Sciatic nerve (tissue), 2 donors: ENCODE results near the gene FAM9B. TPM values are rescaled to one million over a fixed set of nuclear protein-coding genes. Genes with fewer than 3 reads are reported as not detected.
A peak's percentile ranks its signal among the peaks of the same experiment; 100 is the strongest.

Source experiments
- ATAC-seq: fragments of 200-7000 bp; cut with Tn5 transposase; one replicate; pipeline ENCODE4 v1.9.1; 2020; ENCODE audit warnings: mild to moderate bottlenecking, moderate library complexity
- DNase-seq: peaks from one replicate; pipeline ENCODE4 v3.0.0-alpha.2; 2020; ENCODE audit warnings: low spot score
- intact Hi-C: fragments of 100-400 bp; cut with DNase I; formaldehyde crosslinking; loops from one replicate; pipeline ENCODE4 v1.14.2; 2022
- total RNA-seq: library from RNA; stranded (reverse); fragmentation: NEBNext Ultra II Directional; extraction: Animal tissue kit (Norgen Biotek cat#: 25700); gene quantifications from one replicate; pipeline ENCODE4 v1.2.1, GENCODE V29; 2021
- donor health status: DM: no; HTN: no; CAD: no.
- donor health status: DM: no; HTN: no; CAD: no.

The FAM9B gene
- total RNA-seq, 1 donor from 2014 or later, result not detected

DNA sequence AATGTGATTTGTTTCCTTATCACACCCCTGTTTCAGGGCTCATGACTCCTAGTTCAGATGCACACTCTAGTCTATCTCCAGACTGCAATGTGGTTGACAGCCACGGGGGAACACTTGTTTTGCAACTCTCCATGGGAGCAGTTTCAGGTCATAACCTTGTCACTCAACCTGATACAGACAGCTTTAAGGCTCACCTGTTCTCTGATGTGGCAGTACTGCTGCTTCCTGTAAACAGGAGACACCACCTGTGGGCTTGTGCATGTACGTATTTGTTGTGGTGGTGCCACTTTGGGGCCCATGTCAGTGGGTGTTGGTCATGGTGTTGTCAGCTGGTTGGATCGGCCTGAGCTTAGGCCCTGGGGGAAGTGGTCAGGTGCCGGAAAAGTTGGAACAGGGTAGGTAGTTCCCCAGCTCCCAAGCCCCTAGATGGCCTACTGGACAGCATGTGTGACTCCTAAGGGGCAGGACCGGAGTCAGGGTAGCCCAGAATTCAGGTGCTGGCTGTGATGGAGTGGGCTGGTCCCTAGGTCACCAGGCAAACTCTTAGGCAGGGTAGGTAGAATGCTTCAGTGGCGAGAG is 46.2 kb downstream of the FAM9B start:
- no peak for DNase-seq
- intact Hi-C loops, result no loop called here
- peak; percentile 32 for ATAC-seq

DNA sequence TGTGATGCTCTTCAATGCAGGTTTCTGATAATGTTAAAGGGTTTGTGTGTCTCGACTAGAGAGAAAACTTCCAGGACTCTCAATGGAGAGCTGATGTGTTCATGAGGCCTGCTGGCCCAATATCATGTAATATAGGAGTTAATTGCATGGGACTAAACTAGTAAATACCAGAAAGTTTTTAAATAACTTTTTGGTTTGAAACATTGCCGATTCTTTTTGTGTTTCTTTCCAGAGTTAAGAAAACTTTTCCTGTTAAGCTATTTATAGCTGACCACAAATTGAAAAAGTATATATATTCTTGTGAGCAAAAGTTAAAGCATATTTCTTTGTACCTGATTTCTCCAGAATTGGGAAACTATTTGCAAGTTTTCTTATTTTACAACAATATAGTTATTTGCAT is 49.7 kb downstream of the FAM9B start:
- intact Hi-C loops, result no loop called here
- ATAC-seq, result no peak
- DNase-seq, result no peak

DNA sequence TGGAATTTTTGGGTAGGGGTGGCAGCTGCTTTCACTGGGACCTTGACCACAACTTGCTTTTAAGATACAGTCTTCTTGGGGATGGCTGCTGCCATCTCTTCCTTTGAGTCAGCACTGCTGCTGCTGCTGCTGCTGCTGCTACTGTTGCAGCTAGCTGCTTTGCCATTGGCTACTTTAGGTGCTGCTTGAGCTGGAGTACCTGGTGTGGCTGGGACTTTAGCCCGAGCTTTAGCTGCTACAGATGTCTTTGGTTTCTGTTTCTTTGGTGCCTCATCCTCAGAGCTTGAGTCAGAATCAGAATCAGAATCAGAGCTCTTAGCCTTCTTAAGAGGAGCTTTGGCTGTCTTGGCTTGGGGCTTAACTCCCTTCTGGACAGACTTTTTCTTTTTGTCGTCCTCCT is 52.2 kb downstream of the FAM9B start:
- no peak for ATAC-seq
- intact Hi-C loops, result no loop called here
- DNase-seq, result no peak

DNA sequence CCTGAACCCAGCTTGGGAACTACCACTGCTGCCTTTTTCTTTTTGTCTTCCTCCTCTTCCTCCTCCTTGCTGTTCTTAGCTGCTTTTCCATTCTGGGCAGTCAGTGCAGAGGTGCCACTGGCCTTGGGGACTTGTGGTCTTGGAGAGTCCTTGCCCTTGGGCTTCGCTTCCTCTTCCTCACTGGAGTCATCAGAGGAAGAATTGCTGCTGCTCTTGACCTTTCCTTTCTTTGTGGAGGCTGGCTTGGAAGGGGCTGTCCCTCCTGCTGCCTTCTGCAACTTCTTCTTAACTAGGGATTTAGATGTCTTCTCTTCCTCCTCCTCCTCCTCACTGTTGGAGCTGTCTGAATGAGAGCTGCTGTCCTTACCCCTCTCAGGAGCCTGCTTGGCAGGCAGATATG is 53.2 kb downstream of the FAM9B start:
- ATAC-seq, result no peak
- intact Hi-C loops, result no loop called here
- DNase-seq, result no peak

Other genes starting within 250 kb of the FAM9B start
- not detected for gene FAM9A, start 232.7 kb downstream of the FAM9B start, total RNA-seq